ENCODE measurements around the gene TRAPPC10. TPM values are rescaled to one million over a fixed set of nuclear protein-coding genes. Genes with fewer than 3 reads are reported as not detected.

Gene TRAPPC10
- total RNA-seq, 1 experiment from 2014 or later = 39.3 TPM

DNA sequence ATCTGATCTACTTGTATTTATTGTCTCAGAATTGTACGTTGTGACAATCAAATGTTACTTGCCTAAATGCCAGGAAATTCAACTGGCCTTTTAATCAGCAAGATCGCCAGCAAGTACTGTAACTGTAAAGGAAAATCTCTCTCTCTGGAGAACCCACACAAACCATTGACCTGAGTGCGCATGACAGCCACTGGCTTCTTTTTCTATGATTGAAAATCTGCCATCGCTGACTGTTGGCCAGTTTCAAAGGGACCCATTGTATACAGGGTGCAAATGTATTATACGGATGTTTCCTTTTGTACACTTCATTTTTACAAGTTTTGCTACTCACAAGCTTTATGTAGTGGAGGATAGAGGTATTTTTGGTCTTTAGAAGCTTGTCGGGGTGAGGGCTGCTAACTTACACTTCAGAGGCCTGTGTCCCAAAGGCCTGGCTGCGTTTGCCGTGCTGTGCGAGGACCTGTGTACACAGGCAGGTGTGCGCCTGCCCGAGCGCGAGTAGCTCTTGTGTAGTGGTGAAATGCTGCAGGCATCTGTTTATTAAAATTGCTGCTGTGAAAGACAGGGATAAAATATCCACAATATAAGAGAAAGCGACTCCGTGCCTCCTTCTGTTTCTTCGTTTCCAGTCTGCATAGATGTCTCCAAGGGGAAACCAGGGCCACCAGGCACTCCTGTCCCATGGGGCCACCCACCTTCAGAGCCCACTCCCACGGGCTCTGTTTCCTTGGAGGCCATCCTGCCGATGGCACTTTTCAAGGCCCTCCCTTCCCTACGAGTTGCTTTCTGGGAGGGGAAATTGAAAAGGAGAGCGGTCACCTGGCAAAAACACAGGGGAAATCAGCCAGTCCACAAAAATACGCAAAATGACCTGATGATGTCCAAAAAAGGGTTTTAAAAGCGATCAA, 25.3 kb upstream of the TRAPPC10 start:
- Mint-ChIP-seq H3K4me3 (ENCODE audit: unreplicated experiment) (no peak overlapping the region), H3K27me3 (ENCODE audit: insufficient read depth, unreplicated experiment) (no peaks in the 10 kb centered on the region), H3K4me1 (ENCODE audit: insufficient read depth, unreplicated experiment) (no peaks in the 10 kb centered on the region), H3K27ac (ENCODE audit: low read depth, unreplicated experiment) (no peak overlapping the region), H3K36me3 (ENCODE audit: insufficient read depth, unreplicated experiment) (peaks cover 16% of the 10 kb centered on the region), H3K9me3 (ENCODE audit: unreplicated experiment) (no peaks in the 10 kb centered on the region)
- CTCF ChIA-PET = no interaction called here
- DNase-seq (ENCODE audit: unreplicated experiment) = no peak
- POLR2A ChIA-PET = interaction anchor here (0.6 kb wide), 1 partner anchor 24 kb away, joined by 4 read pairs; no protein-coding TSS in a partner anchor
- intact Hi-C loops (cut with micrococcal nuclease) = no loop called here
- TF ChIP-seq, protein P1, sequence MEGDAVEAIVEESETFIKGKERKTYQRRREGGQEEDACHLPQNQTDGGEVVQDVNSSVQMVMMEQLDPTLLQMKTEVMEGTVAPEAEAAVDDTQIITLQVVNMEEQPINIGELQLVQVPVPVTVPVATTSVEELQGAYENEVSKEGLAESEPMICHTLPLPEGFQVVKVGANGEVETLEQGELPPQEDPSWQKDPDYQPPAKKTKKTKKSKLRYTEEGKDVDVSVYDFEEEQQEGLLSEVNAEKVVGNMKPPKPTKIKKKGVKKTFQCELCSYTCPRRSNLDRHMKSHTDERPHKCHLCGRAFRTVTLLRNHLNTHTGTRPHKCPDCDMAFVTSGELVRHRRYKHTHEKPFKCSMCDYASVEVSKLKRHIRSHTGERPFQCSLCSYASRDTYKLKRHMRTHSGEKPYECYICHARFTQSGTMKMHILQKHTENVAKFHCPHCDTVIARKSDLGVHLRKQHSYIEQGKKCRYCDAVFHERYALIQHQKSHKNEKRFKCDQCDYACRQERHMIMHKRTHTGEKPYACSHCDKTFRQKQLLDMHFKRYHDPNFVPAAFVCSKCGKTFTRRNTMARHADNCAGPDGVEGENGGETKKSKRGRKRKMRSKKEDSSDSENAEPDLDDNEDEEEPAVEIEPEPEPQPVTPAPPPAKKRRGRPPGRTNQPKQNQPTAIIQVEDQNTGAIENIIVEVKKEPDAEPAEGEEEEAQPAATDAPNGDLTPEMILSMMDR (IDR thresholded peaks at IDR 0.05; ENCODE audit: unreplicated experiment) = no peak
- no TSS peak for BruUV-seq (replicated peaks)

DNA sequence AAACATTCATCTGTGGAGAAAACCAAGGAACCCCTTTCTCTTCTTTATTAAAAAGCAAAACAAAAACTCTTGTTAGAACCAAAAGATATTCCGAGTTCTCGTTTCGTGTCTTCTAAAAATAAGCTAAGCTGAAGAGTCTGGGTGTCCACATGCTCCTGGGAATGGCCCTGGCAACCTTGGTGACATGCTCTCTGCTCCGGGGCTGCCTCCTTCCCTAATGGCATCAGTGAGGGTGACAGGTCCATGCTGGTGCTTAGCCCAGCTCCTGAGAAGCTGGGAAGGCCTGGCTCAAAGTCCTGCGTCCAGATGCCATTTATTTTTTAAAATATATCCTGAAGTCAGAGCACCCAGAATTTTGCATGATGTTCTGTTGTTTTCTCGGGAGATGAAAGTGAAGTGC, 24.6 kb upstream of the TRAPPC10 start:
- BruUV-seq (replicated peaks) = no TSS peak
- Mint-ChIP-seq H3K4me1 (ENCODE audit: insufficient read depth, unreplicated experiment) (no peaks in the 10 kb centered on the region), H3K27ac (ENCODE audit: low read depth, unreplicated experiment) (no peak overlapping the region), H3K9me3 (ENCODE audit: unreplicated experiment) (no peaks in the 10 kb centered on the region), H3K27me3 (ENCODE audit: insufficient read depth, unreplicated experiment) (no peaks in the 10 kb centered on the region), H3K4me3 (ENCODE audit: unreplicated experiment) (no peak overlapping the region), H3K36me3 (ENCODE audit: insufficient read depth, unreplicated experiment) (peaks cover 8% of the 10 kb centered on the region)
- ChIA-PET POLR2A (no interaction called here), CTCF (no interaction called here)
- no peak for DNase-seq (ENCODE audit: unreplicated experiment)
- TF ChIP-seq, protein P1 (IDR thresholded peaks at IDR 0.05; ENCODE audit: unreplicated experiment) = no peak
- intact Hi-C loops (cut with micrococcal nuclease) = no loop called here

DNA sequence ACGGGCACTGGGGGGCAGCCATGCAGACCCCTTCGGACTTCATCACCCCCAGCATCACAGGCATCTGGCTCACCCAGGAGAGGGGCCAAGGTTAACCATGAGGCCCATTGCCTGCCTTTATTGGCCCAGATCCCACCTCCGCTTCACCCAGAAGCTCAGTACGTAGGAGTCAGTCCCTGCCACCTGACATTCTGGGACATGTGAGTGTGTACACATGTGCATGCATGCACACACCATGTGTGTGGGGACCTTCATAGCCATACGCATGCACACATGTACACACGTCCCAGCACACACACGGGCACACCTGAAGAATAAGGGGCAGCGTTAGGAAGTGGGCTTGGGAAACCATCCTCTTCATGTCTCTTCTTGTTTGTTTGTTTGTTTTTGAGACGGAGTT, 24.1 kb upstream of the TRAPPC10 start:
- Mint-ChIP-seq H3K4me1 (ENCODE audit: insufficient read depth, unreplicated experiment) (no peaks in the 10 kb centered on the region), H3K27me3 (ENCODE audit: insufficient read depth, unreplicated experiment) (no peaks in the 10 kb centered on the region), H3K9me3 (ENCODE audit: unreplicated experiment) (no peaks in the 10 kb centered on the region), H3K27ac (ENCODE audit: low read depth, unreplicated experiment) (no peak overlapping the region), H3K36me3 (ENCODE audit: insufficient read depth, unreplicated experiment) (peaks cover 6% of the 10 kb centered on the region), H3K4me3 (ENCODE audit: unreplicated experiment) (no peak overlapping the region)
- TF ChIP-seq, protein P1 (IDR thresholded peaks at IDR 0.05; ENCODE audit: unreplicated experiment) = no peak
- no TSS peak for BruUV-seq (replicated peaks)
- intact Hi-C loops (cut with micrococcal nuclease) = no loop called here
- no peak for DNase-seq (ENCODE audit: unreplicated experiment)
- ChIA-PET POLR2A (no interaction called here), CTCF (no interaction called here)

DNA sequence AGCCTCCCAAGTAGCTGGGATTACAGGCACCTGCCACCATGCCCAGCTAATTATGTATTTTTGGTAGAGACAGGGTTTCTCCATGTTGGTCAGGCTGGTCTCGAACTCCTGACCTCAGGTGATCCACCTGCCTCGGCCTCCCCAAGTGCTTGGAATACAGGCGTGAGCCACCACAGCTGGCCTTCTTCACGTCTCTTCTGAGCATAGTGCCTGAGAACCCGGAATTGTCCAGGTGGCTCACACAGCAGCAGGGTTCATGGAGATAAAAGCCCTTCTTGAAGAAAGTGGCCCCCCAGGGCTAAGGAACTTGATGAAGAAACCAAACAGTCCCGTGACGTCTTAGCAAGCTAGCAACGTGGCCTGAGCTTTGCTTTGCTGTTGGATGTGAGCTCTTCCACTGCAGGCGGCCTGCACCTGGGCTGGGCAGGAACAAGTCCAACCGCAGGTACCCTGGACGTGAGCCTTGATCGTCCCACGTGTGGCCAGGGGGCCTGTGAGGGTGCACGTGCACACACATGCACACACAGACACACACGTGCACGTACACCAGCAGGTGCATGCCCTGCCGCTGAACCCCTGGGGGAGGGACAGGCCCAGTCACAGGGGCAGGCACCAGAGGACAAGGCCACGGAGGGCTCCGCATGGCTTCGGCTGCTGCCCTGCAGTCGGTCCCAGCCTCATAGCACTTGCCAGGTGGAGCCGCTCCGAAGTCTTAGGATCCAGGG, 23.4 kb upstream of the TRAPPC10 start:
- no peak for DNase-seq (ENCODE audit: unreplicated experiment)
- H3K36me3 Mint-ChIP-seq (ENCODE audit: insufficient read depth, unreplicated experiment) = peaks cover 6% of the 10 kb centered on the region
- BruUV-seq (replicated peaks) = no TSS peak
- no peaks in the 10 kb centered on the region for H3K27me3 Mint-ChIP-seq (ENCODE audit: insufficient read depth, unreplicated experiment)
- no peaks in the 10 kb centered on the region for H3K4me1 Mint-ChIP-seq (ENCODE audit: insufficient read depth, unreplicated experiment)
- TF ChIP-seq, protein P1 (IDR thresholded peaks at IDR 0.05; ENCODE audit: unreplicated experiment) = no peak
- intact Hi-C loops (cut with micrococcal nuclease) = no loop called here
- ChIA-PET POLR2A (no interaction called here), CTCF (no interaction called here)
- H3K4me3 Mint-ChIP-seq (ENCODE audit: unreplicated experiment) = no peak overlapping the region
- no peak overlapping the region for H3K27ac Mint-ChIP-seq (ENCODE audit: low read depth, unreplicated experiment)
- no peaks in the 10 kb centered on the region for H3K9me3 Mint-ChIP-seq (ENCODE audit: unreplicated experiment)

All from MCF 10A (cell line).